Left ventricle myocardium superior (tissue), 1 donor: Measurements from ENCODE around the gene MICU1. TPM values are rescaled to one million over a fixed set of nuclear protein-coding genes. Genes with fewer than 3 reads are reported as not detected.
"Not testable (repeated sequence)": the region's sequence is repeated elsewhere in the genome, so short reads cannot be mapped to it uniquely, and the experiment has no call there.

Experiments used
- ATAC-seq: fragments of 200-7000 bp; cut with Tn5 transposase; one replicate; pipeline ENCODE4 v1.9.1; 2020; ENCODE audit warnings: mild to moderate bottlenecking, moderate library complexity
- DNase-seq: peaks from one replicate; pipeline ENCODE4 v3.0.0-alpha.2; 2020
- intact Hi-C: fragments of 100-400 bp; cut with micrococcal nuclease; formaldehyde crosslinking; loops from one replicate; pipeline ENCODE4 v1.11.0; 2022
- total RNA-seq: library from RNA; stranded (reverse); fragmentation: NEBNext Ultra II Directional; extraction: Animal tissue kit (Norgen Biotek cat#: 25700); gene quantifications from one replicate; pipeline ENCODE4 v1.2.1, GENCODE V29; 2021
- donor health status: DM: no; HTN: yes; CAD: no; lungs with severe emphysema.

MICU1 gene
- total RNA-seq, 1 donor from 2014 or later: 37.6 TPM

GRCh38 chr10:72375585-72375984, 250.3 kb downstream of the MICU1 start:
- DNase-seq (no peak), ATAC-seq (no peak)
- intact Hi-C loops: no loop called here

- no peak for ATAC-seq
- intact Hi-C loops: no loop called here
- DNase-seq: no peak
Observed at GRCh38 chr10:72375173-72375572, 250.7 kb downstream of the MICU1 start.

- intact Hi-C loops: no loop called here
- ATAC-seq: no peak
- DNase-seq: no peak
Observed at GRCh38 chr10:72370201-72370722, 255.6 kb downstream of the MICU1 start.

- intact Hi-C loops: loop anchor here (10.0 kb wide), 2 partner anchors 327 to 467 kb away; partner anchors contain the start of gene MCU
- ATAC-seq: no peak
- DNase-seq: no peak
Observed at GRCh38 chr10:72367301-72367960, 258.4 kb downstream of the MICU1 start.

- ATAC-seq: no peak
- intact Hi-C loops: loop anchor here (10.0 kb wide), 2 partner anchors 330 to 470 kb away; partner anchors contain the start of gene MCU
- no peak for DNase-seq
Observed at GRCh38 chr10:72365106-72365895, 260.6 kb downstream of the MICU1 start.

GRCh38 chr10:72364239-72364777, 261.6 kb downstream of the MICU1 start:
- ATAC-seq (peak; percentile 96), DNase-seq (peak; percentile 91)
- intact Hi-C loops: loop anchor here (10.0 kb wide), 2 partner anchors 330 to 470 kb away; partner anchors contain the start of gene MCU

GRCh38 chr10:72356987-72357386, 268.9 kb downstream of the MICU1 start:
- DNase-seq (no peak), ATAC-seq (no peak)
- intact Hi-C loops: no loop called here

GRCh38 chr10:72356115-72356514, 269.8 kb downstream of the MICU1 start:
- DNase-seq (no peak), ATAC-seq (no peak)
- intact Hi-C loops: no loop called here

GRCh38 chr10:72355214-72355555, 270.7 kb downstream of the MICU1 start:
- ATAC-seq (no peak), DNase-seq (no peak)
- intact Hi-C loops: no loop called here

GRCh38 chr10:72354356-72355213, 271.3 kb downstream of the MICU1 start, which contains the start of gene DNAJB12:
Gene DNAJB12, minus strand, starts transcription at chr10:72354919. Its CDS starts 22 bp downstream, at chr10:72354897.
- peak; percentile 91 for ATAC-seq
- DNase-seq: peak; percentile 93
- intact Hi-C loops: no loop called here

- peak; percentile 21 for ATAC-seq
- DNase-seq: peak; percentile 46
- intact Hi-C loops: no loop called here
Observed at GRCh38 chr10:72353965-72354355, 271.9 kb downstream of the MICU1 start.

- intact Hi-C loops: no loop called here
- DNase-seq (peak; percentile 15), ATAC-seq (no peak)
Observed at GRCh38 chr10:72353028-72353964, 272.6 kb downstream of the MICU1 start.

GRCh38 chr10:72351479-72351878, 274.4 kb downstream of the MICU1 start:
- intact Hi-C loops: no loop called here

GRCh38 chr10:72349438-72349837, 276.4 kb downstream of the MICU1 start:
- ATAC-seq (no peak), DNase-seq (no peak)
- intact Hi-C loops: no loop called here

More at GRCh38 chr10:72351479-72351878, 274.4 kb downstream of the MICU1 start:
- ATAC-seq: no peak
- DNase-seq: peak; percentile 32

- intact Hi-C loops: no loop called here
- no peak for ATAC-seq
- peak; percentile 19 for DNase-seq
Observed at GRCh38 chr10:72348282-72348681, 277.6 kb downstream of the MICU1 start.

GRCh38 chr10:72346117-72346516, 279.8 kb downstream of the MICU1 start:
- ATAC-seq, DNase-seq, intact Hi-C loops: not testable (repeated sequence)

GRCh38 chr10:72344932-72345331, 280.9 kb downstream of the MICU1 start:
- ATAC-seq (no peak), DNase-seq (peak; percentile 25)
- intact Hi-C loops: loop anchor here (5.0 kb wide), 1 partner anchor 218 kb away; no protein-coding TSS in a partner anchor

GRCh38 chr10:72342911-72343310, 283.0 kb downstream of the MICU1 start:
- ATAC-seq: no peak
- no peak for DNase-seq
- intact Hi-C loops: loop anchor here (5.0 kb wide), 1 partner anchor 216 kb away; no protein-coding TSS in a partner anchor
